Pancreas (tissue), 10 donors: ENCODE measurements around the gene TAS2R10. TPM values are rescaled to one million over a fixed set of nuclear protein-coding genes. Genes with fewer than 3 reads are reported as not detected.

Source experiments
- ATAC-seq, 4 donors: fragments of 200-7000 bp; cut with Tn5 transposase; one replicate each; pipeline versions ENCODE4 v1.8.0 to v1.9.1; 2020; ENCODE audit warnings: mild to moderate bottlenecking in 4 of 4, moderate library complexity in 4 of 4
- DNase-seq, 6 donors: peaks; one replicate each; pipeline ENCODE4 v3.0.0-alpha.2; 2020
- FAIRE-seq: peaks from 2 replicates; lab custom pipeline; 2012; peaks lifted over from hg19 to GRCh38; lab: Jason Lieb, UNC
- H3K27ac ChIP-seq, 4 donors: fragments of 200-600 bp; sonication (generic); 1 replicate in 3 of 4; 2 replicates in 1 of 4; pipeline versions ENCODE4 v1.5.0 to v1.8.0; 2020
- H3K27me3 ChIP-seq, 4 donors: fragments of 200-600 bp; one replicate each; pipeline ENCODE4 v1.8.0; 2021
- H3K36me3 ChIP-seq, 3 donors: fragments of 200-600 bp; sonication (generic) in 1 of 3; one replicate each; pipeline versions ENCODE4 v1.5.0 to v1.8.0; 2020 to 2021
- H3K4me1 ChIP-seq, 3 donors: fragments of 200-600 bp; one replicate each; pipeline ENCODE4 v1.8.0; 2021
- H3K4me3 ChIP-seq, 4 donors: fragments of 200-600 bp; sonication (generic) in 2 of 4; one replicate each; pipeline versions ENCODE4 v1.5.0 to v1.8.0; 2020 to 2021
- H3K9me3 ChIP-seq, 4 donors: fragments of 200-600 bp; one replicate each; pipeline ENCODE4 v1.8.0; 2021
- CTCF ChIP-seq, 4 donors: fragments of 200-600 bp; sonication (generic) in 3 of 4; IDR thresholded peaks; one replicate each; pipeline versions ENCODE4 v1.5.0 to v1.8.0; 2021; ENCODE audit warnings: antibody characterized with exemption in 4 of 4
- WGBS, 2 donors: extraction: QIAGEN DNeasy Blood & Tissue Kit; methylation state at CpG; one replicate each; pipeline ENCODE4 v1.1.7; 2013; 5-methylcytosine and 5-hydroxymethylcytosine counted together
- intact Hi-C, 3 donors: fragments of 100-400 bp; cut with DNase I; formaldehyde crosslinking; loops; one replicate each; pipeline versions ENCODE4 v1.11.1 to v1.14.2; 2022
- polyA plus RNA-seq, 2 donors: library from polyadenylated mRNA; stranded (reverse); fragments of 200-250 nt; gene quantifications; one replicate each; pipeline ENCODE4 v1.2.3, GENCODE V29; 2013
- total RNA-seq, 6 donors: library from RNA; stranded (reverse); fragmentation: NEBNext Ultra II Directional in 4 of 6; extraction: Animal tissue kit (Norgen Biotek cat#: 25700) in 4 of 6; gene quantifications; one replicate each; pipeline versions ENCODE4 v1.2.1 to v1.2.4, GENCODE V29; 2021 to 2023
- donor health status: healthy with polysubstance abuse.
- donor health status: DM: no; HTN: no; CAD: no; lungs with moderate emphysema.
- donor health status: DM: no; HTN: no; CAD: no.
- donor health status: control.
- donor health status: control.
- donor health status: Bipolar disorder and iron deficiency.
- donor health status: DM: yes; HTN: yes; CAD: no.
- donor health status: DM: no; HTN: no; CAD: no.
- donor health status: DM: no; HTN: no; CAD: no.
- donor health status: DM: yes; HTN: yes; CAD: no.

Gene TAS2R10
- total RNA-seq = under 1 TPM in 3 of 6 donors, not detected in 3; 0.17 to 0.28 (median 0.25) TPM
- under 1 TPM in 1 of 2 donors, not detected in 1; 0.14 TPM for polyA plus RNA-seq

GRCh38 chr12:10826258-10826657 is at the start of gene TAS2R10:
TAS2R10 (minus strand) TSS chr12:10826358; CDS start chr12:10826269, 89 bp downstream.
- intact Hi-C loops = no loop called here
- Histone ChIP-seq H3K27ac (no peak within 1 kb of the TSS), H3K27me3 (no peaks in the 10 kb centered on the region), H3K4me3 (no peak within 1 kb of the TSS), H3K36me3 (no peaks in the 10 kb centered on the region), H3K9me3 (no peaks in the 10 kb centered on the region), H3K4me1 (no peaks in the 10 kb centered on the region)
- ATAC-seq (no peak), DNase-seq (no peak), FAIRE-seq (no peak)
- no peak for TF ChIP-seq CTCF (IDR thresholded peaks at IDR 0.05)
- WGBS, 2 donors = 87 to 94% methylated on average over 3 of the region's 3 CpGs

GRCh38 chr12:10873378-10873777 is 47.2 kb upstream of the TAS2R10 start:
- intact Hi-C loops = no loop called here
- WGBS, 2 donors = 21% methylated on average over 2 of the region's 2 CpGs
- ATAC-seq = peak in 1 of 4 donors; percentile 65
- Histone ChIP-seq H3K27ac (no peak overlapping the region), H3K9me3 (no peaks in the 10 kb centered on the region), H3K27me3 (no peaks in the 10 kb centered on the region), H3K4me3 (no peak overlapping the region), H3K36me3 (no peaks in the 10 kb centered on the region), H3K4me1 (no peaks in the 10 kb centered on the region)
- no peak for TF ChIP-seq CTCF (IDR thresholded peaks at IDR 0.05)
- no peak for FAIRE-seq
- DNase-seq = no peak

GRCh38 chr12:10867381-10867780 is 41.2 kb upstream of the TAS2R10 start:
- Histone ChIP-seq H3K27me3 (no peaks in the 10 kb centered on the region), H3K36me3 (no peaks in the 10 kb centered on the region), H3K4me3 (no peak overlapping the region), H3K27ac (no peak overlapping the region), H3K4me1 (no peaks in the 10 kb centered on the region), H3K9me3 (no peaks in the 10 kb centered on the region)
- intact Hi-C loops = no loop called here
- no peak for TF ChIP-seq CTCF (IDR thresholded peaks at IDR 0.05)
- WGBS, 2 donors = 41 to 47% methylated on average over 2 of the region's 2 CpGs
- ATAC-seq (peak in 1 of 4 donors; percentile 22), FAIRE-seq (no peak), DNase-seq (no peak)

GRCh38 chr12:10863512-10864218 is 37.5 kb upstream of the TAS2R10 start:
- no peaks in the 10 kb centered on the region for H3K9me3 ChIP-seq
- no peak for ATAC-seq
- DNase-seq = no peak
- WGBS, 2 donors = 93 to 98% methylated on average over 2 of the region's 2 CpGs
- H3K4me3 ChIP-seq = no peak overlapping the region
- intact Hi-C loops = no loop called here
- H3K27ac ChIP-seq = no peak overlapping the region
- no peaks in the 10 kb centered on the region for H3K36me3 ChIP-seq
- TF ChIP-seq CTCF (IDR thresholded peaks at IDR 0.05) = no peak
- no peaks in the 10 kb centered on the region for H3K4me1 ChIP-seq
- no peaks in the 10 kb centered on the region for H3K27me3 ChIP-seq
- FAIRE-seq = no peak

- no peak for FAIRE-seq
- ATAC-seq = no peak
These were observed 35.2 kb upstream of the TAS2R10 start for GRCh38 chr12:10861366-10861765.

More at GRCh38 chr12:10861366-10861765, 35.2 kb upstream of the TAS2R10 start:
- DNase-seq = no peak
- Histone ChIP-seq H3K4me1 (no peaks in the 10 kb centered on the region), H3K9me3 (no peaks in the 10 kb centered on the region), H3K27ac (no peak overlapping the region), H3K36me3 (no peaks in the 10 kb centered on the region), H3K27me3 (no peaks in the 10 kb centered on the region), H3K4me3 (no peak overlapping the region)
- no peak for TF ChIP-seq CTCF (IDR thresholded peaks at IDR 0.05)
- WGBS, 2 donors = 80 to 87% methylated on average over 2 of the region's 2 CpGs
- intact Hi-C loops = no loop called here
